GM12873 (cell line): ENCODE data around the gene KDM6A.

Source experiments
- CTCF ChIP-seq: IDR thresholded peaks from 2 replicates; pipeline ENCODE4 v1.5.1; 2012; ENCODE audit warnings: low read depth, mild to moderate bottlenecking, moderate library complexity, low read length, control low read depth; ENCODE audit not compliant: insufficient read depth; ENCODE audit errors: missing control alignments

KDM6A gene

DNA sequence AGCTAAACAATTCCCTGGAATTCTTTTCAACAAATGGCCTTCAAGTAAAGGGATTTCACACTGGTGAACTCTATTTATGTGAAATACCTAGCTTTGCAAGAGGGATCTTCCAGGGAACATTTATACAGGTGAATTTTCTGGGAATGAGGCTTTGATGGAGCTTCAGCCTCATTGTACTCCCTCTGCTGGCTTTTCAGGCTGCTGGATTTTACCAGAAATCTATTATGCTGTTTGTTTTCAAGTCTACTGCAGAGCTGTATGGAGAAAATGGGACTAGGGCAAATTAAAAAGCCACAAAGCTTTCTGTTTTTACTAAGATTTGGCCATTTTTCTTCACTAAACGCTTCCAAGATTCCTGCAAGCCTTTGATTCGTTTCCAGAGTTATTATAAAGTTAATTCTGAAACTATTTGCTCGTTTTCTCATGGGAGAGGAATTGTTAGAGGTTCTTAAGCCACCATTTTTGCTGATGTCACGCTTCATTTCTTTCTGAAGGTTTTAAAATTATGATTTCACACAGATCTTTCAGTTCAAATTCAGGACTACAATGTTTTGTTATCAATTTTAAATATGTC is 31.6 kb downstream of the KDM6A start:
- peak; percentile 24 for TF ChIP-seq CTCF

GRCh38 chrX:44906041-44906440 is 33.1 kb downstream of the KDM6A start:
- no peak for TF ChIP-seq CTCF

DNA sequence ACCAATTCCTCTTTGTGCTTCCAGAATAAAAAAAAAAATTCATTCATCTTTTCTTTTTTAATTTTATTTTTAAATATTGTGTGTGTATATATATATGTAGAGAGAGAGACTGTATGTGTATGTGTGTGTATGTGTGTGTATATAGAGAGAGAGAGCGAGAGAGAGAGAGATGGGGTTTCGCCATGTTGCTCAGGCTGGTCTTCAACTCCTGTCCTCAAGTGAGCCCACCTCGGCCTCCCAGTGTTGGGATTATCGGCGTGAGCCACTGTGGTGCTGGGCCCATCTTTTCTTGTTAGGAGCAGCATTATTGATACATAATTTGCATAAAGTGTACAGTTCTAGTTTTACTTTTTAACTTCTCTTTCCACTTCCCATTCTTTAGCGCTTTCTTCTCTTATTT is 33.6 kb downstream of the KDM6A start:
- no peak for TF ChIP-seq CTCF

- TF ChIP-seq CTCF, result no peak
Observed at GRCh38 chrX:44908153-44908552, 35.2 kb downstream of the KDM6A start.

DNA sequence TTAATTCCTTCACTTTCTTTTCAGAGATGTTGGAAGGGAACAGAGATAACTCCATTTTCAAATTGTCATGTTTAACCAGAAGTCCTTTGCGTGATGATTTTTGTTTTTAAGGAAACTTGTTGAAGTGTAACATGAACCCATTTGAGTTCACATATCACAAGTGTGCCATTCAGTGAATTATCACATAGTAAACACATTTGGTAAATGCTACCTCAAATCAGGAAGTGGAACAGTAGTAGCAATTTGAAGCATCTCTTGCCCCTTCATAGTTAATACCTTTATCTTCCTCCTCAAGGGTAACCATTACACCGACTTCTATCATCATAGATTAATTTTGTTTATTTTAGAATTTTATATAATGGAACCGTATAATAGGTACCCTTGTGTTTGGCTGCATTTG is 35.8 kb downstream of the KDM6A start:
- no peak for TF ChIP-seq CTCF

GRCh38 chrX:44913656-44914531 is 40.9 kb downstream of the KDM6A start:
- no peak for TF ChIP-seq CTCF

- no peak for TF ChIP-seq CTCF
Observed at GRCh38 chrX:44914532-44915198, 41.7 kb downstream of the KDM6A start.
